Glutamatergic neuron (in vitro differentiated cells): ENCODE measurements around the gene PYY. TPM values are rescaled to one million over a fixed set of nuclear protein-coding genes. Genes with fewer than 3 reads are reported as not detected.
"Not testable (repeated sequence)": the region's sequence is repeated elsewhere in the genome, so short reads cannot be mapped to it uniquely, and the experiment has no call there.

Experiments
- DNase-seq: peaks from one replicate; pipeline ENCODE4 v3.0.0; 2022
- H3K27ac Mint-ChIP-seq: one replicate; pipeline ENCODE4 v1.8.0; 2020; ENCODE audit warnings: mild to moderate bottlenecking, mixed read lengths, inconsistent platforms; ENCODE audit not compliant: unreplicated experiment
- H3K27me3 Mint-ChIP-seq: one replicate; pipeline ENCODE4 v1.8.0; 2020; ENCODE audit warnings: mild to moderate bottlenecking, moderate library complexity, mixed read lengths, inconsistent platforms; ENCODE audit not compliant: unreplicated experiment
- H3K36me3 Mint-ChIP-seq: one replicate; pipeline ENCODE4 v1.8.0; 2020; ENCODE audit warnings: mild to moderate bottlenecking, mixed read lengths, inconsistent platforms; ENCODE audit not compliant: unreplicated experiment
- H3K4me1 Mint-ChIP-seq: one replicate; pipeline ENCODE4 v1.8.0; 2020; ENCODE audit warnings: mild to moderate bottlenecking, low read depth, mixed read lengths, inconsistent platforms; ENCODE audit not compliant: unreplicated experiment
- H3K4me3 Mint-ChIP-seq: one replicate; pipeline ENCODE4 v1.8.0; 2020; ENCODE audit warnings: mild to moderate bottlenecking, mixed read lengths, inconsistent platforms; ENCODE audit not compliant: unreplicated experiment
- H3K9me3 Mint-ChIP-seq: one replicate; pipeline ENCODE4 v1.8.0; 2020; ENCODE audit warnings: mild to moderate bottlenecking, moderate library complexity, mixed read lengths, inconsistent platforms; ENCODE audit not compliant: unreplicated experiment
- CTCF ChIP-seq: fragments of 200-600 bp; sonication (generic); IDR thresholded peaks from one replicate; pipeline ENCODE4 v1.5.0; 2021; ENCODE audit not compliant: partially characterized antibody, unreplicated experiment
- total RNA-seq: library from RNA; stranded (reverse); fragmentation: NEBNext Ultra II Directional; extraction: Animal tissue kit (Norgen Biotek cat#: 25700); gene quantifications from one replicate; pipeline ENCODE4 v1.2.1, GENCODE V29; 2021; ENCODE audit not compliant: unreplicated experiment

PYY gene
- total RNA-seq, 1 donor from 2014 or later: not detected

GRCh38 chr17:43966276-43966675 is 12.5 kb upstream of the PYY start:
- Mint-ChIP-seq H3K9me3 (no peaks in the 10 kb centered on the region), H3K36me3 (no peaks in the 10 kb centered on the region), H3K4me3 (no peak overlapping the region), H3K27ac (no peak overlapping the region), H3K4me1 (no peaks in the 10 kb centered on the region), H3K27me3 (no peaks in the 10 kb centered on the region)
- no peak for TF ChIP-seq CTCF
- no peak for DNase-seq

- no peak for TF ChIP-seq CTCF
- Mint-ChIP-seq H3K4me3 (no peak overlapping the region), H3K27ac (no peak overlapping the region), H3K27me3 (no peaks in the 10 kb centered on the region), H3K4me1 (no peaks in the 10 kb centered on the region), H3K9me3 (no peaks in the 10 kb centered on the region), H3K36me3 (no peaks in the 10 kb centered on the region)
- no peak for DNase-seq
Measured at GRCh38 chr17:43962479-43962878, 8.7 kb upstream of the PYY start.

- Mint-ChIP-seq H3K27ac (no peak overlapping the region), H3K4me1 (no peaks in the 10 kb centered on the region), H3K4me3 (no peak overlapping the region), H3K27me3 (no peaks in the 10 kb centered on the region), H3K9me3 (no peaks in the 10 kb centered on the region), H3K36me3 (no peaks in the 10 kb centered on the region)
- DNase-seq: no peak
- no peak for TF ChIP-seq CTCF
Measured at GRCh38 chr17:43961954-43962353, 8.2 kb upstream of the PYY start.

- H3K4me1 Mint-ChIP-seq: not testable (repeated sequence)
Measured at GRCh38 chr17:43961292-43961691, 7.6 kb upstream of the PYY start.

GRCh38 chr17:43958748-43959352 is 5.1 kb upstream of the PYY start:
- no peak for DNase-seq
- Mint-ChIP-seq H3K4me3 (no peak overlapping the region), H3K9me3 (peaks cover 3% of the 10 kb centered on the region), H3K36me3 (no peaks in the 10 kb centered on the region), H3K27me3 (peaks cover 2% of the 10 kb centered on the region), H3K4me1 (no peaks in the 10 kb centered on the region), H3K27ac (no peak overlapping the region)
- no peak for TF ChIP-seq CTCF

More at GRCh38 chr17:43961292-43961691, 7.6 kb upstream of the PYY start:
- H3K27me3 Mint-ChIP-seq, H3K4me3 Mint-ChIP-seq, H3K36me3 Mint-ChIP-seq, H3K27ac Mint-ChIP-seq, DNase-seq, H3K9me3 Mint-ChIP-seq: not testable (repeated sequence)
